NCI-H446 (cell line): Measurements from ENCODE around the gene RTRAF.

Experiments used
- DNase-seq, 2 experiments: peaks; one replicate each; lab custom pipeline; 2025; lab: John Stamatoyannopoulos, UW

The RTRAF gene

DNA sequence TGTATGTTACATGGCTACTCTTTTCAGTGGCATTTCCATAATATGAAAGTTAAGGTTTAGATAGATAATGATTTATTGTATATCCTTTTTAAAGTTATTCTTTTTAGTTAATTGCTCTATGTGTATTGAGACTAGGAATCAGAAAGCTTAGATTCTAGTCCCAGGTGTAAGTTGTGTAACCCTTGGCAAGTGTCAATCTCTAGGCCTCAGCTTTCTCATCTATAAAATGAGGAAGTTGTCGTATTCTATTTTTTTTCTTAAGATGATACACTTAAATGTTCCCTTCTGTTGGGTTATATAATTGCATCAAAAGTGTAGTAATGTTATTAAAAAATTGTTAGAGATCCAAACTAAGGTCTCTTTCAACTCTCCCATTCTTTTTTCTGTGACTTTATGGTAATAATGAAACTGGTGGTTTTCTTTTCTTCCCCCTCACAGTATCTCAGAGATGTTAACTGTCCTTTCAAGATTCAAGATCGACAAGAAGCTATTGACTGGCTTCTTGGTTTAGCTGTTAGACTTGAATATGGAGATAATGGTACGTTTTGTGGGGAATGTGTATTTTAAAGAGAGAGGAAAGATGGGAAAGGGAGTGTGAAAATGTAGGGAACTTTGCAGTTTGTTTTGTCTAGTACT is 4.1 kb downstream of the RTRAF start:
- DNase-seq = no peak

GRCh38 chr14:51996148-51996746 is 6.9 kb downstream of the RTRAF start:
- peak in 1 of 2 experiments; percentile 18 for DNase-seq

DNA sequence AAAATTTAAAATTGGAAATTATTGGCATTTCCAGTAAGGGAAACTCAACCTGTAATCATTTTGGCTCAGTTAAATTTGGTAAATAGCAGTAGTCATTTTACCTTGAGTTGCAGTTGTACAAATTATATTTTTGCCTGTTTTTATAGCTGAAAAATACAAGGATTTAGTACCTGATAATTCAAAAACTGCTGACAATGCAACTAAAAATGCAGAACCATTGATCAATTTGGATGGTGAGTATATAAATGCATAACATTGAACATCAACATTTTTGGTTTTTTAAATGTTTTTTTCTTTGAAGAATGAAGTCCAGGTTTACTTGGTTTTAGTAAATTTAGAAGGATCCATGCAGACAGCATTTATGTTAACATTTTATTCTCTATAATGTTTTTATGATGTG is 9.0 kb downstream of the RTRAF start:
- no peak for DNase-seq

DNA sequence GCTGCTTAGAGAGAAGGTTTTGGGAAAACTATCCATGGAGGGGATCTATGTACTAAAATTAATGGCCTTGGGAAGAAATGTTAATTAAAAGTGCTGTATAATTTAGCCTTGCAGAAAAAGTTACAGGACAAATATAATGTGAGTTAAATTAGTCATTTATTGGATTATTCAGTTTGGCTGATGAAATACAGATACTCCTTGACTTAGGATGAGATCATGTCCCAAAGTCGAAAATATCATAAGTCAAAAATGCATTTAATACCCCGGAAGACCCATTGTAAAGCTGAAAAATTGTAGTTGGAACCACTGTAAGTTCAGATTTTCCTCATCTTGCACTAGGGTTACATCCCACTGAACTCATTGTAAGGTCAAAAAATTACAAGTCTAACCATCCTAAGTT is 9.7 kb downstream of the RTRAF start:
- DNase-seq = no peak

DNA sequence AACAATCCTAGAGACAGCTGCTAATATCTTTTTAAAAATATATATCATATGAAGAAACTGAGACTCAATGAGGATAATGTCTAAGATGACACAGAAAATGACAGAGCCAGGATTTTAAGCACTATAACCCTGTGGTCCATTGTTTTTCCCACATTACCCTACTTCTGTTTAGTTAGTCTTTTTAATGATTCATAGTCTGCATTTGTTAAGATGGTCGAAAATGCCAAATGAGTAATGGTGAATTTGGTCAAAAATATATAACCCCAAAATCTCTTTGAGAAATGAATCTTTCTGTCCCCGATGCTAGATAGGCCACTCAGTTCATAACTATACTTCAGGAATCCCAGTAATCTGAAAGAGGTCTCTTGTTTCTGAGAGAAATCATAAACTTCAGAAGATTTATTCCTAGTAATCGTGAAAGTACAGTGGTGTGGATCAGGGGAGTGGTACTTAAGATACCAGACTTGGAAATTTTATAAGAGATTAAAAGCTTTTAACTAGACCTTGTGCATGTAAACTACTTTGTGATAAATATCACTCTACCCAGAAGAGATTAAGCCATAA is 10.8 kb downstream of the RTRAF start:
- no peak for DNase-seq

DNA sequence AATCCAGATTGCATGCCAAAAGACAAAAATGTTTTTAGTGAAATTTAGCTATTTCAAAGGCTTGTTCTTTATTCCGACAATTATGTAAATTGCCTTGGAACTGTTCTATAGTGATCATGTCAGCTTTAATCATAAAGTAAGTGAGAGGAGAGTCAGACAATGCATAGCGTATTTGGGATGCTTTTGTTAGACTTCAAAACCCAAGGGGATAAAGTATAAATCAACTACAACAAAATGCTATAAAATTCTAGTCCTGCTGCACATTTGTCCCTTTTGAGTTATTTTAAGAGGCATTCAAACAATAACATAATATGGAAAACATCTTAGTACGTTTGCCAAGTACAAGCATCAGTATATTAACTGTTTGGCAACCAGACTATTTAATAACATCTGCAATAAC is 11.3 kb downstream of the RTRAF start:
- DNase-seq = no peak

GRCh38 chr14:52002542-52002941 is 13.2 kb downstream of the RTRAF start:
- no peak for DNase-seq

DNA sequence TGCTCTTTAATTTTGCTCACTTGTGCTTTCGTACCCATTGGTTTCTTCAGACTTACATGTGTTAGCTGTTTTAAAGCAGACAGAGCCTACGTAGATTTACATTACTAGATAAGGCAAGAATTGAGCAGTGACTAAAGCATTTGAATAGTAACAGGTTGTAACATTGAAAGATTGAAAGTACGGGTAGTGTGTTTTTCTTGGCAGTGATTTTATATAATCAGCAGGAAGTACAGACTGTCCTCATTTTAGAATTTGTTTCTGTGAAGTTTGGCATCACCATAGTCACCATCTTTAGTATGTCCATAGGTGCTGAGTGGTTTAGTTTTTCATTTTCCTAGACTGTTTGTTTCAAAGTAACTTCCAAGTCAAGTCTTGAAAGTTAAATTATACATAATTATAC is 14.0 kb downstream of the RTRAF start:
- no peak for DNase-seq

DNA sequence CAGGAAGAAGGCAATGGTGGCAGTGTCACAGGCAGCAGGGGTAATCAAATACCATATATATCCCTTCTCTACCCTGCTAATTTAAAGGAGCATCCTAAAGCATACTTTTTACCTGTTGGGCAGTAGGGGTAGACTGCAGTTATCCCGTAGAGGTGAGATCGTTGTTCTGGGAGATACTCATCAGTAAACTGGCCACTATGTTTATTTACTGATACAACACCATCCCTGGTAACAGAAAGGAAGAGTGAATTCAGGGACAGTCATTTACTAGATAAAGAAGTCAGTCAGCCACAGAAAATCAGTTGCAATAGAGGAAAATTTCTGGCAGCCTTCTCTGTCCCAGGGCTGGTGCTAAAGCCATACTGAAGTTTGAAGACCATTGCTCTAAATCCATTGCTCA is 16.3 kb downstream of the RTRAF start:
- DNase-seq = no peak

DNA sequence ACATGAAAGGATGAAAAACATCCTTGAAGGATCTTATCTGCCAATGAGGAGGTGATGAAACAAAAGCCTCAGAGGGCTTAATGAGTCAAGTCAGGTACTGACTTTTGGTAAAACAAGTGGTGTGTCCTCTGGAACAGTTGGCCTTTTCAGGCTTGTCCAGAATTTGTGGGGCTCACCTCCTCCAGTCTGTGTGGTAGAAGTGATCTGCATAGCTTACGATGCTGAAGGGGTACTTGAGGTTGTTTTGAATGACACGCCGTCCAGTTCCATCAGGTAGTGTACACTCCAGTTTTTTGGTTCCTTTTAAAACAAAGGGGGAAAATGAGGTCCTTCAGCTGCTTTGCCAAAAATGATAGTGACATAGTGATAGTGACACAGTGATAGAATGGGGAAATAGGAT is 17.0 kb downstream of the RTRAF start:
- DNase-seq = no peak

- DNase-seq = no peak
These were observed 17.9 kb downstream of the RTRAF start for GRCh38 chr14:52007211-52007610.

GRCh38 chr14:52007637-52008036 is 18.3 kb downstream of the RTRAF start:
- DNase-seq = no peak

- DNase-seq = no peak
These were observed 18.8 kb downstream of the RTRAF start for GRCh38 chr14:52008136-52008535.

GRCh38 chr14:52010173-52010693 is 20.9 kb downstream of the RTRAF start:
- no peak for DNase-seq

DNA sequence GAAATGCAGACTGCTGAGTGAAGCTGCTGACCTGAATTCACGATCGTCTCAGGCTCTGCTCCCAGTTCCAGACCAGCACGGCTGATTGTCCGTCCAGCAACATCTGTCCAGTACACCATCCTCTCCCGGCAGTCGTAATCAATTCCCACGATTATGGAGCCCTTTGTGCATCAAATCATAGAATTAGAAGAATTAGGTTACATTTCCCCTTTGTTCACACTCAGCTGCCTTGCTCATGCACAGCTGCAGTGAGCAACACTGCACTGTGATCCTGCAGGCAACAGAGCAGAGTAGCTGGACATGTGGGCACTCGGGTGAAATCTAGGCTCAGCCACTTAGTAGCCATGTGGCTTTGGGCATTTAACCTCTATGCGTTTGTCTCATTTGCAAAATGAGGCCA is 22.2 kb downstream of the RTRAF start:
- DNase-seq = no peak

- DNase-seq = no peak
These were observed 23.3 kb downstream of the RTRAF start for GRCh38 chr14:52012635-52013034.

- no peak for DNase-seq
These were observed 24.7 kb downstream of the RTRAF start for GRCh38 chr14:52013984-52014600.

DNA sequence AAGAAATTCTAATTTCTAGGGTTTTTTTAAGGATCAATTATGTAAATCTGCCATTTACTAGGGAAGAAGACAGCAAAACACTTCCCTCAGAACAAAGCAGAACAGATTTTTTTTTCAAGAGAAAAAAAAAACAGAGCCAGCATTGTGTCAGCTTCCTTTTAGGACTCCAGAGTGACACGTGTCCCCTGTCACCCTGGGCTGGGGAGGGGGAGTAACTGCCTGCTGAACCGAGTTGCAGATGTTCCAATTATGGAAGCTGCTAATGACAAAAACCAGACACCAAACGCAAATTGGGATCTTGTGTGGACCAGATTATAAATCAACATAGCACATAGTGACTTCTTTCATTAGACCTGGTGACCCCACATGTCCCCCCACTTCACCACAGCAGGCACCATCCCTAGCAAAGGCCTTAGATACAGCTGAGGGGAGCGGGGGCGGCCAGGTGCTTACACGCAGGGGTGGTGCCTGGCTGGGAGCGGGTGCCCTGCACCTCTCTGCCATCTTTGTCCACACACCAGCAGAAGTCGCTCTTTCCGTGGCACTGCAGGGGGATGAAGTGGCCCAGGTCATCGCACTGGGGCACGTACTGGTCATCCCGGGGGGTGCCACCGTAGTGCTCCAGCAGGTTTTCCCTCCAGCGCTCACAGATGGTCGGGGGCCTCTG is 25.4 kb downstream of the RTRAF start:
- DNase-seq = no peak

GRCh38 chr14:52015411-52016030 is 26.2 kb downstream of the RTRAF start:
- DNase-seq = no peak

DNA sequence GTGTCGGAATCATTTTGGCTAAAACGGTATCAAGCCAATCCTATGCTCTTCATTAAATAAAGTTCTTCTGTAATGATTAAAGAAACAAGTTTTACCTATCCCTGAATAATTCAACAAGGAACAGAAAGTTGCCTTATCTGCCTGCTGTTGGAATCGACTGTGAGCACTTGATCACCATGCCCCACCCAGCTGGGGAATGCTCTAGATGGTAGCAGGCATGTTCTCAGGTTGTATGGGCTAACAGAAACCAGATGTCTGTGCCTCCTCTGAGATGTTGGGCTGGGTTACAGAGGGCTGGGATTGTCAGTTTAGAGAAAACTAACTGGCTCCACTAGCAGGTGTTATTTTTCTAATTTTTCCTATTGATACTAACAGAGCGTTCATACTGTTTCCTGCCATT is 28.9 kb downstream of the RTRAF start:
- no peak for DNase-seq

GRCh38 chr14:52018970-52019369 is 29.6 kb downstream of the RTRAF start:
- DNase-seq = no peak

DNA sequence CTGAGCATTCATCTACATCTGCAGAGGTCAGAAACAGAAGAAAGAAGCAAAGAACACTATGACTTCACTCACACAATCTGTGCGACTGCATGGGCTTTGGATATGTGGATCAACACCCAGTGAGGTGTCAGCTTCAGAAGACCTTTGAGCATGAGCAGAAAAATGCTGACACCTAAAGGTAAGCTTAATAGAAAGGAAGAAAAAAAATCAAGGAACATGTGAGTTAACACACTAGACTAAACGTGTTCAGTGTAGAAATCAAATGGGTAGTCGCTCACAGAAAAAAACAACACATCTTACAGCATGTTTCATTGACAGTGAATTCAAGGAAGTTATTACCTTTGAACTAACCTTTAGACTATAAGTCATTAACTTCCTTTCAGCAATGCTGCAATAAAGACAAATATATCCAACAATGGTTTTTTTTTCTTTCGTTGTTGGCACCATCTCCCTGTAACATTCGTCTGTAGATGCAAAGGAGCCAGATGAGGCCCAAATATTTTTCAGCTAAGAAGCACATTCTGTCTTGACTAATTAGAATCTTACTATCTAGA is 30.9 kb downstream of the RTRAF start:
- no peak for DNase-seq
